ENCODE data around the gene SPON2. TPM values are rescaled to one million over a fixed set of nuclear protein-coding genes. Genes with fewer than 3 reads are reported as not detected.

Gene SPON2
- total RNA-seq, 1 experiment from 2014 or later, result 3.1 TPM

GRCh38 chr4:1195109-1195671, 22.8 kb upstream of the SPON2 start:
- no peaks in the 10 kb centered on the region for H3K36me3 Mint-ChIP-seq (ENCODE audit: insufficient read depth, unreplicated experiment)
- ChIA-PET POLR2A (no interaction called here), CTCF (no interaction called here)
- no peaks in the 10 kb centered on the region for H3K4me1 Mint-ChIP-seq (ENCODE audit: low read depth, unreplicated experiment)
- Histone ChIP-seq H3K27me3 (replicated peaks; ENCODE audit: control insufficient read depth, insufficient read depth, low read length) (no peaks in the 10 kb centered on the region), H3K4me1 (no peaks in the 10 kb centered on the region), H3K36me3 (ENCODE audit: control insufficient read depth, insufficient read depth, low read length) (no peaks in the 10 kb centered on the region), H3K4me3 (ENCODE audit: low read depth, low read length) (no peak overlapping the region), H3K9me3 (no peaks in the 10 kb centered on the region)
- H3K27ac Mint-ChIP-seq (ENCODE audit: unreplicated experiment), result no peak overlapping the region
- H3K4me3 Mint-ChIP-seq (ENCODE audit: unreplicated experiment), result no peak overlapping the region
- H3K9me3 Mint-ChIP-seq (ENCODE audit: unreplicated experiment), result no peaks in the 10 kb centered on the region
- intact Hi-C loops (cut with micrococcal nuclease; ENCODE audit: unreplicated experiment), result no loop called here
- no peak for DNase-seq
- TF ChIP-seq, protein P1, sequence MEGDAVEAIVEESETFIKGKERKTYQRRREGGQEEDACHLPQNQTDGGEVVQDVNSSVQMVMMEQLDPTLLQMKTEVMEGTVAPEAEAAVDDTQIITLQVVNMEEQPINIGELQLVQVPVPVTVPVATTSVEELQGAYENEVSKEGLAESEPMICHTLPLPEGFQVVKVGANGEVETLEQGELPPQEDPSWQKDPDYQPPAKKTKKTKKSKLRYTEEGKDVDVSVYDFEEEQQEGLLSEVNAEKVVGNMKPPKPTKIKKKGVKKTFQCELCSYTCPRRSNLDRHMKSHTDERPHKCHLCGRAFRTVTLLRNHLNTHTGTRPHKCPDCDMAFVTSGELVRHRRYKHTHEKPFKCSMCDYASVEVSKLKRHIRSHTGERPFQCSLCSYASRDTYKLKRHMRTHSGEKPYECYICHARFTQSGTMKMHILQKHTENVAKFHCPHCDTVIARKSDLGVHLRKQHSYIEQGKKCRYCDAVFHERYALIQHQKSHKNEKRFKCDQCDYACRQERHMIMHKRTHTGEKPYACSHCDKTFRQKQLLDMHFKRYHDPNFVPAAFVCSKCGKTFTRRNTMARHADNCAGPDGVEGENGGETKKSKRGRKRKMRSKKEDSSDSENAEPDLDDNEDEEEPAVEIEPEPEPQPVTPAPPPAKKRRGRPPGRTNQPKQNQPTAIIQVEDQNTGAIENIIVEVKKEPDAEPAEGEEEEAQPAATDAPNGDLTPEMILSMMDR (IDR thresholded peaks at IDR 0.05; ENCODE audit: insufficient read depth in 1 of 2, low read depth in 1 of 2, low read length in 1 of 2, severe bottlenecking in 1 of 2, unreplicated experiment in 1 of 2), result no peak
- H3K27me3 Mint-ChIP-seq (ENCODE audit: insufficient read depth, unreplicated experiment), result no peaks in the 10 kb centered on the region
- BruUV-seq (replicated peaks), result no TSS peak

- H3K9me3 ChIP-seq, result no peaks in the 10 kb centered on the region
- DNase-seq, result peak in 1 of 2 experiments; percentile 22
- Mint-ChIP-seq H3K36me3 (ENCODE audit: insufficient read depth, unreplicated experiment) (no peaks in the 10 kb centered on the region), H3K27me3 (ENCODE audit: insufficient read depth, unreplicated experiment) (no peaks in the 10 kb centered on the region), H3K4me1 (ENCODE audit: low read depth, unreplicated experiment) (no peaks in the 10 kb centered on the region), H3K4me3 (ENCODE audit: unreplicated experiment) (no peak overlapping the region), H3K27ac (ENCODE audit: unreplicated experiment) (no peak overlapping the region), H3K9me3 (ENCODE audit: unreplicated experiment) (no peaks in the 10 kb centered on the region)
- POLR2A ChIA-PET, result no interaction called here
- H3K36me3 ChIP-seq (ENCODE audit: control insufficient read depth, insufficient read depth, low read length), result no peaks in the 10 kb centered on the region
- BruUV-seq (replicated peaks), result no TSS peak
- TF ChIP-seq, protein P1 (IDR thresholded peaks at IDR 0.05; ENCODE audit: insufficient read depth in 1 of 2, low read depth in 1 of 2, low read length in 1 of 2, severe bottlenecking in 1 of 2, unreplicated experiment in 1 of 2), result no peak
- intact Hi-C loops (cut with micrococcal nuclease; ENCODE audit: unreplicated experiment), result no loop called here
- no peaks in the 10 kb centered on the region for H3K4me1 ChIP-seq
- no peaks in the 10 kb centered on the region for H3K27me3 ChIP-seq (replicated peaks; ENCODE audit: control insufficient read depth, insufficient read depth, low read length)
- CTCF ChIA-PET, result no interaction called here
- no peak overlapping the region for H3K4me3 ChIP-seq (ENCODE audit: low read depth, low read length)
These were observed 21.9 kb upstream of the SPON2 start for GRCh38 chr4:1194010-1194900.

- Histone ChIP-seq H3K27me3 (replicated peaks; ENCODE audit: control insufficient read depth, insufficient read depth, low read length) (no peaks in the 10 kb centered on the region), H3K4me3 (ENCODE audit: low read depth, low read length) (no peak overlapping the region), H3K9me3 (no peaks in the 10 kb centered on the region), H3K4me1 (no peaks in the 10 kb centered on the region), H3K36me3 (ENCODE audit: control insufficient read depth, insufficient read depth, low read length) (no peaks in the 10 kb centered on the region)
- intact Hi-C loops (cut with micrococcal nuclease; ENCODE audit: unreplicated experiment), result no loop called here
- Mint-ChIP-seq H3K27me3 (ENCODE audit: insufficient read depth, unreplicated experiment) (peaks cover 3% of the 10 kb centered on the region), H3K27ac (ENCODE audit: unreplicated experiment) (no peak overlapping the region), H3K4me1 (ENCODE audit: low read depth, unreplicated experiment) (no peaks in the 10 kb centered on the region), H3K36me3 (ENCODE audit: insufficient read depth, unreplicated experiment) (no peaks in the 10 kb centered on the region), H3K9me3 (ENCODE audit: unreplicated experiment) (no peaks in the 10 kb centered on the region), H3K4me3 (ENCODE audit: unreplicated experiment) (no peak overlapping the region)
- TF ChIP-seq, protein P1 (IDR thresholded peaks at IDR 0.05; ENCODE audit: insufficient read depth in 1 of 2, low read depth in 1 of 2, low read length in 1 of 2, severe bottlenecking in 1 of 2, unreplicated experiment in 1 of 2), result no peak
- ChIA-PET POLR2A (no interaction called here), CTCF (no interaction called here)
- DNase-seq, result peak in 1 of 2 experiments; percentile 26
- BruUV-seq (replicated peaks), result no TSS peak
These were observed 21.0 kb upstream of the SPON2 start for GRCh38 chr4:1193206-1194009.
